Naive thymus-derived CD4-positive, alpha-beta T cell (primary cell): ENCODE data around the gene CHMP4A. TPM values are rescaled to one million over a fixed set of nuclear protein-coding genes. Genes with fewer than 3 reads are reported as not detected.
A peak's percentile ranks its signal among the peaks of the same experiment; 100 is the strongest.
"Not testable (repeated sequence)": the region's sequence is repeated elsewhere in the genome, so short reads cannot be mapped to it uniquely, and the experiment has no call there.

Experiments
- ATAC-seq: fragments of 150-1000 bp; cut with Tn5 transposase; 2 replicates; pipeline ENCODE4 v1.10.0; 2021; ENCODE audit warnings: mild to moderate bottlenecking, moderate library complexity
- CTCF ChIA-PET: fragments of 350-600 bp; sonication (Branson Sonifier 250); formaldehyde crosslinking; loops from one replicate; lab custom pipeline; 2021; ENCODE audit warnings: antibody characterized with exemption; lab: Charles Lee
- POLR2A ChIA-PET: fragments of 350-600 bp; sonication (Branson Sonifier 250); formaldehyde crosslinking; loops from one replicate; lab custom pipeline; 2021; ENCODE audit warnings: antibody characterized with exemption, inconsistent platforms; lab: Charles Lee
- DNase-seq, 9 donors: peaks; one replicate each; pipeline versions ENCODE4 v3.0.0 to v3.0.0-alpha.2; 2020 to 2022; ENCODE audit warnings: mixed read lengths in 1 of 9
- H3K27ac ChIP-seq: one replicate; pipeline ENCODE4 v1.7.0; 2013; ENCODE audit warnings: mild to moderate bottlenecking, low read depth, low read length, moderate library complexity
- H3K27me3 ChIP-seq, 2 donors: one replicate each; pipeline ENCODE4 v1.7.0; 2013; ENCODE audit warnings: low read length in 2 of 2, mild to moderate bottlenecking in 2 of 2, moderate library complexity in 2 of 2; ENCODE audit not compliant: control insufficient read depth in 2 of 2, insufficient read depth in 2 of 2
- H3K36me3 ChIP-seq, 3 experiments: 1 replicate in 2 of 3; 2 replicates in 1 of 3; pipeline ENCODE4 v1.7.0; 2013; ENCODE audit warnings: low read length in 3 of 3, mild to moderate bottlenecking in 3 of 3, moderate library complexity in 1 of 3; ENCODE audit not compliant: insufficient read depth in 3 of 3, control insufficient read depth in 2 of 3
- H3K4me1 ChIP-seq, 2 donors: one replicate each; pipeline ENCODE4 v1.7.0; 2013; ENCODE audit warnings: low read length in 2 of 2, mild to moderate bottlenecking in 2 of 2, moderate library complexity in 1 of 2; ENCODE audit not compliant: control insufficient read depth in 2 of 2, insufficient read depth in 2 of 2
- H3K4me3 ChIP-seq: 2 replicates; pipeline ENCODE4 v1.7.0; 2013; ENCODE audit warnings: mild to moderate bottlenecking, low read length
- H3K9me3 ChIP-seq, 3 experiments: 1 replicate in 2 of 3; 2 replicates in 1 of 3; pipeline ENCODE4 v1.7.0; 2013; ENCODE audit warnings: low read length in 3 of 3; ENCODE audit not compliant: control insufficient read depth in 2 of 3
- H3K27ac Mint-ChIP-seq, 9 donors: one replicate each; pipeline ENCODE4 v1.8.0; 2020 to 2022; ENCODE audit warnings: mixed read lengths in 9 of 9, mild to moderate bottlenecking in 8 of 9, moderate library complexity in 5 of 9, inconsistent platforms in 2 of 9
- H3K27me3 Mint-ChIP-seq, 5 donors: one replicate each; pipeline ENCODE4 v1.8.0; 2021 to 2022; ENCODE audit warnings: mixed read lengths in 5 of 5, mild to moderate bottlenecking in 1 of 5
- H3K36me3 Mint-ChIP-seq, 5 donors: one replicate each; pipeline ENCODE4 v1.8.0; 2020 to 2022; ENCODE audit warnings: mixed read lengths in 5 of 5, mild to moderate bottlenecking in 3 of 5, inconsistent platforms in 1 of 5
- H3K4me1 Mint-ChIP-seq, 7 donors: one replicate each; pipeline ENCODE4 v1.8.0; 2020 to 2022; ENCODE audit warnings: mixed read lengths in 7 of 7, mild to moderate bottlenecking in 3 of 7, inconsistent platforms in 1 of 7
- H3K4me3 Mint-ChIP-seq, 10 donors: one replicate each; pipeline ENCODE4 v1.8.0; 2020 to 2022; ENCODE audit warnings: mild to moderate bottlenecking in 10 of 10, mixed read lengths in 10 of 10, moderate library complexity in 6 of 10, inconsistent platforms in 2 of 10
- H3K9me3 Mint-ChIP-seq, 11 donors: one replicate each; pipeline ENCODE4 v1.8.0; 2020 to 2022; ENCODE audit warnings: mixed read lengths in 11 of 11, mild to moderate bottlenecking in 4 of 11, inconsistent platforms in 1 of 11, moderate library complexity in 1 of 11
- intact Hi-C, 2 donors: fragments of 100-400 bp; cut with micrococcal nuclease; formaldehyde crosslinking; loops; one replicate each; pipeline ENCODE4 v1.15.1; 2023
- polyA plus RNA-seq, 2 donors: library from polyadenylated mRNA; unstranded; fragments of 300-500 nt; fragmentation: Illumina TruSeq; gene quantifications; one replicate each; pipeline ENCODE4 v1.2.3, GENCODE V29; 2021
- total RNA-seq, 6 experiments: library from RNA in 5 of 6; stranded (reverse) in 5 of 6; gene quantifications; 1 replicate in 5 of 6; 2 replicates in 1 of 6; pipeline ENCODE4 v1.2.3 and lab custom pipeline; 2021 to 2026

CHMP4A gene
- total and polyA plus RNA-seq, 7 experiments from 2014 or later = 79.1 to 140 (median 94.1) TPM

- peaks cover 0 to 6% (median 4%) of the 10 kb centered on the region in 3 experiments for H3K36me3 ChIP-seq
- intact Hi-C loops = loop anchor here in 1 of 2 donors (1.0 kb wide), 1 partner anchor 8 kb away; the partner anchor contains the start of gene MDP1
- no peak for DNase-seq
- no peak for ATAC-seq
- Mint-ChIP-seq H3K27ac (peak overlapping the region in 3 of 9 donors; percentile 33 to 74 (median 66)), H3K9me3 (no peaks in the 10 kb centered on the region), H3K4me1 (peaks cover 13 to 40% (median 30%) of the 10 kb centered on the region in 7 donors), H3K4me3 (no peak overlapping the region), H3K27me3 (no peaks in the 10 kb centered on the region), H3K36me3 (peaks cover 5 to 14% (median 6%) of the 10 kb centered on the region in 5 donors)
- H3K27me3 ChIP-seq = no peaks in the 10 kb centered on the region
- H3K4me1 ChIP-seq = peaks cover 0 to 5% of the 10 kb centered on the region in 2 donors
- ChIA-PET CTCF (interaction anchor here (0.7 kb wide), 1 partner anchor 115 kb away, joined by 3 read pairs; the partner anchor contains the start of gene RIPK3), POLR2A (interaction anchor here (0.6 to 4.1 kb wide), 5 partner anchors 9 to 111 kb away, joined by 3 to 16 read pairs (median 7); partner anchors contain the start of genes MDP1 and TINF2)
- no peak overlapping the region for H3K27ac ChIP-seq
- no peak overlapping the region for H3K4me3 ChIP-seq
- H3K9me3 ChIP-seq = no peaks in the 10 kb centered on the region
These were observed 11.4 kb upstream of the CHMP4A start for GRCh38 chr14:24224618-24225071.

GRCh38 chr14:24222987-24223386 is 9.7 kb upstream of the CHMP4A start:
- H3K4me1 ChIP-seq, H3K9me3 Mint-ChIP-seq, CTCF ChIA-PET, H3K4me3 ChIP-seq, H3K27ac Mint-ChIP-seq, H3K4me3 Mint-ChIP-seq, H3K27me3 Mint-ChIP-seq, ATAC-seq, H3K9me3 ChIP-seq, DNase-seq, H3K27ac ChIP-seq, H3K27me3 ChIP-seq, intact Hi-C loops, H3K36me3 ChIP-seq: not testable (repeated sequence)
- POLR2A ChIA-PET = interaction anchor here (0.6 to 4.1 kb wide), 2 partner anchors 18 to 219 kb away, joined by 3 to 16 read pairs; partner anchors contain the start of gene TINF2
- peaks cover 10 to 38% (median 24%) of the 10 kb centered on the region in 7 donors for H3K4me1 Mint-ChIP-seq
- H3K36me3 Mint-ChIP-seq = peaks cover 4 to 16% (median 6%) of the 10 kb centered on the region in 5 donors

- Mint-ChIP-seq H3K36me3 (peaks cover 0 to 11% (median 4%) of the 10 kb centered on the region in 5 donors), H3K9me3 (no peaks in the 10 kb centered on the region), H3K4me3 (no peak overlapping the region), H3K27me3 (no peaks in the 10 kb centered on the region), H3K27ac (no peak overlapping the region), H3K4me1 (peaks cover 10 to 29% (median 23%) of the 10 kb centered on the region in 7 donors)
- Histone ChIP-seq H3K27me3 (no peaks in the 10 kb centered on the region), H3K27ac (no peak overlapping the region), H3K36me3 (peaks cover 0 to 4% (median 0%) of the 10 kb centered on the region in 3 experiments), H3K4me1 (peaks cover 7 to 12% of the 10 kb centered on the region in 2 donors), H3K4me3 (no peak overlapping the region), H3K9me3 (no peaks in the 10 kb centered on the region)
- CTCF ChIA-PET = interaction anchor here (0.9 to 1.5 kb wide), 2 partner anchors 22 to 114 kb away, joined by 3 to 6 read pairs; partner anchors contain the start of gene TINF2
- ATAC-seq (no peak), DNase-seq (no peak)
- intact Hi-C loops = loop anchor here (10.0 kb wide), 2 partner anchors 205 to 915 kb away; partner anchors contain the start of genes BCL2L2 (in 1 of the 2) and PPP1R3E (in 1 of the 2)
- POLR2A ChIA-PET = interaction anchor here (1.5 to 2.0 kb wide), 2 partner anchors 16 to 22 kb away, joined by 4 to 15 read pairs; partner anchors contain the start of gene TINF2
These were observed 6.2 kb upstream of the CHMP4A start for GRCh38 chr14:24219521-24219920.

- POLR2A ChIA-PET = interaction anchor here (1.1 to 2.0 kb wide), 3 partner anchors 16 to 30 kb away, joined by 3 to 15 read pairs (median 4); partner anchors contain the start of genes IPO4 and TINF2
- Histone ChIP-seq H3K27me3 (no peaks in the 10 kb centered on the region), H3K4me1 (peaks cover 12 to 16% of the 10 kb centered on the region in 2 donors), H3K27ac (no peak overlapping the region), H3K4me3 (no peak overlapping the region), H3K36me3 (peaks cover 0 to 4% (median 0%) of the 10 kb centered on the region in 3 experiments), H3K9me3 (no peaks in the 10 kb centered on the region)
- no peak for ATAC-seq
- Mint-ChIP-seq H3K27ac (no peak overlapping the region), H3K4me3 (no peak overlapping the region), H3K27me3 (no peaks in the 10 kb centered on the region), H3K36me3 (peaks cover 0 to 9% (median 4%) of the 10 kb centered on the region in 5 donors), H3K4me1 (peaks cover 14 to 31% (median 25%) of the 10 kb centered on the region in 7 donors), H3K9me3 (no peaks in the 10 kb centered on the region)
- DNase-seq = no peak
- CTCF ChIA-PET = interaction anchor here (1.5 kb wide), 1 partner anchor 23 kb away, joined by 6 read pairs; the partner anchor contains the start of gene TINF2
- intact Hi-C loops = loop anchor here (10.0 kb wide), 2 partner anchors 204 to 914 kb away; partner anchors contain the start of genes BCL2L2 (in 1 of the 2) and PPP1R3E (in 1 of the 2)
These were observed 5.8 kb upstream of the CHMP4A start for GRCh38 chr14:24219080-24219479.

GRCh38 chr14:24216876-24217275 is 3.6 kb upstream of the CHMP4A start:
- H3K4me3 Mint-ChIP-seq = peak overlapping the region in 1 of 10 donors; percentile 32
- not testable (repeated sequence) for H3K27me3 Mint-ChIP-seq, H3K27me3 ChIP-seq, H3K36me3 ChIP-seq, H3K9me3 ChIP-seq, ATAC-seq, H3K9me3 Mint-ChIP-seq, H3K4me3 ChIP-seq, DNase-seq
- peak overlapping the region in 4 of 9 donors; percentile 79 to 99 (median 92) for H3K27ac Mint-ChIP-seq
- H3K36me3 Mint-ChIP-seq = peaks cover 0 to 18% (median 4%) of the 10 kb centered on the region in 5 donors
- POLR2A ChIA-PET = interaction anchor here (1.1 to 8.0 kb wide), 5 partner anchors 23 to 227 kb away, joined by 3 to 117 read pairs (median 7); partner anchors contain the start of genes RABGGTA and TINF2
- CTCF ChIA-PET = interaction anchor here (0.7 to 1.7 kb wide), 3 partner anchors 21 to 102 kb away, joined by 4 to 14 read pairs (median 5); partner anchors contain the start of genes NRL, TINF2 and TM9SF1
- intact Hi-C loops = loop anchor here (1.0 to 10.0 kb wide), 12 partner anchors 8 to 912 kb away; partner anchors contain the start of genes GMPR2 (in 2 of the 2), NEDD8 (in 2 of the 2), RABGGTA (in 2 of the 2) and TINF2 (in 2 of the 2)
- Histone ChIP-seq H3K27ac (peak overlapping the region; percentile 91), H3K4me1 (peaks cover 25 to 28% of the 10 kb centered on the region in 2 donors)
- peaks cover 22 to 52% (median 45%) of the 10 kb centered on the region in 7 donors for H3K4me1 Mint-ChIP-seq

GRCh38 chr14:24216345-24216699 is 3.0 kb upstream of the CHMP4A start:
- Histone ChIP-seq H3K4me1 (peaks cover 29 to 34% of the 10 kb centered on the region in 2 donors), H3K27me3 (no peaks in the 10 kb centered on the region), H3K27ac (peak overlapping the region; percentile 91), H3K36me3 (peaks cover 0 to 7% (median 0%) of the 10 kb centered on the region in 3 experiments), H3K9me3 (no peaks in the 10 kb centered on the region), H3K4me3 (peak overlapping the region; percentile 4)
- peak overlapping the region; percentile 80 to 99 (median 96) for H3K27ac Mint-ChIP-seq
- ATAC-seq (no peak), DNase-seq (no peak)
- POLR2A ChIA-PET = interaction anchor here (0.7 to 8.0 kb wide), 27 partner anchors 8 to 227 kb away, joined by 3 to 117 read pairs (median 4); partner anchors contain the start of genes DCAF11, DHRS1, EMC9 and GMPR2
- CTCF ChIA-PET = interaction anchor here (1.0 to 1.7 kb wide), 4 partner anchors 21 to 107 kb away, joined by 3 to 14 read pairs (median 4); partner anchors contain the start of genes RABGGTA, TINF2 and TM9SF1
- intact Hi-C loops = loop anchor here (1.0 to 10.0 kb wide), 12 partner anchors 9 to 912 kb away; partner anchors contain the start of genes GMPR2 (in 2 of the 2), NEDD8 (in 2 of the 2), RABGGTA (in 2 of the 2) and TINF2 (in 2 of the 2)
- H3K9me3 Mint-ChIP-seq = no peaks in the 10 kb centered on the region
- peak overlapping the region; percentile 89 to 97 (median 95) for H3K4me3 Mint-ChIP-seq
- H3K27me3 Mint-ChIP-seq = peaks cover 0 to 2% (median 0%) of the 10 kb centered on the region in 5 donors
- H3K4me1 Mint-ChIP-seq = peaks cover 27 to 58% (median 51%) of the 10 kb centered on the region in 7 donors
- peaks cover 4 to 23% (median 8%) of the 10 kb centered on the region in 5 donors for H3K36me3 Mint-ChIP-seq
